ENCODE measurements around the gene TMPRSS6. TPM values are rescaled to one million over a fixed set of nuclear protein-coding genes. Genes with fewer than 3 reads are reported as not detected.
"Not testable (repeated sequence)": the region's sequence is repeated elsewhere in the genome, so short reads cannot be mapped to it uniquely, and the experiment has no call there.

The TMPRSS6 gene
- total RNA-seq, 1 experiment from 2014 or later, result 0.39 TPM

GRCh38 chr22:37071850-37072592, 37.5 kb downstream of the TMPRSS6 start:
- BruUV-seq (replicated peaks); H4K20me1 ChIP-seq (ENCODE audit: insufficient read depth); H2AFZ ChIP-seq (ENCODE audit: low read depth, low read length, poor library complexity, severe bottlenecking); H3K9ac ChIP-seq (ENCODE audit: low read length); H3K79me2 ChIP-seq (ENCODE audit: insufficient read depth, low read length); H3K4me2 ChIP-seq (ENCODE audit: low read length); H3K36me3 ChIP-seq (ENCODE audit: control insufficient read depth in 1 of 2, insufficient read depth in 2 of 2, low read length in 2 of 2); H3K27ac ChIP-seq (ENCODE audit: low read depth, low read length); H3K9me3 ChIP-seq (ENCODE audit: control insufficient read depth in 1 of 2, insufficient read depth in 1 of 2, low read depth in 1 of 2, low read length in 2 of 2); H3K9me2 ChIP-seq (ENCODE audit: insufficient read depth); H3K4me1 ChIP-seq (ENCODE audit: control insufficient read depth in 1 of 2, insufficient read depth in 2 of 2, low read length in 2 of 2); DNase-seq (ENCODE audit: low read depth, low spot score); POLR2A ChIA-PET; intact Hi-C loops (cut with micrococcal nuclease); CTCF ChIA-PET; H3K4me3 ChIP-seq (replicated peaks in 1 of 2; ENCODE audit: low read depth in 1 of 2, low read length in 2 of 2); ATAC-seq; RAD21 ChIA-PET (ENCODE audit: low non-redundant PET in 1 of 2, low total read pairs in 2 of 2, uncharacterized antibody in 2 of 2, unreplicated experiment in 2 of 2): not testable (repeated sequence)
- H3K27me3 ChIP-seq (ENCODE audit: insufficient read depth, low read length), result peaks cover 15% of the 10 kb centered on the region

GRCh38 chr22:37070744-37071143, 38.8 kb downstream of the TMPRSS6 start:
- intact Hi-C loops (cut with micrococcal nuclease), result no loop called here
- BruUV-seq (replicated peaks), result no TSS peak
- Histone ChIP-seq H3K4me2 (ENCODE audit: low read length) (no peak overlapping the region), H3K9me3 (ENCODE audit: control insufficient read depth in 1 of 2, insufficient read depth in 1 of 2, low read depth in 1 of 2, low read length in 2 of 2) (no peaks in the 10 kb centered on the region; a peak in 1 of 4 replicates), H3K9ac (ENCODE audit: low read length) (no peak overlapping the region), H3K4me1 (ENCODE audit: control insufficient read depth in 1 of 2, insufficient read depth in 2 of 2, low read length in 2 of 2) (no peaks in the 10 kb centered on the region), H3K27ac (ENCODE audit: low read depth, low read length) (no peak overlapping the region), H3K4me3 (replicated peaks in 1 of 2; ENCODE audit: low read depth in 1 of 2, low read length in 2 of 2) (no peak overlapping the region), H3K27me3 (ENCODE audit: insufficient read depth, low read length) (0 out of 2 replicates have a peak, but pooled peaks cover 3% of the 10 kb centered on the region), H3K36me3 (ENCODE audit: control insufficient read depth in 1 of 2, insufficient read depth in 2 of 2, low read length in 2 of 2) (no peaks in the 10 kb centered on the region), H3K79me2 (ENCODE audit: insufficient read depth, low read length) (no peaks in the 10 kb centered on the region), H2AFZ (ENCODE audit: low read depth, low read length, poor library complexity, severe bottlenecking) (no peak overlapping the region), H3K9me2 (ENCODE audit: insufficient read depth) (no peaks in the 10 kb centered on the region), H4K20me1 (ENCODE audit: insufficient read depth) (no peaks in the 10 kb centered on the region)
- TF ChIP-seq POLR2AphosphoS5 (IDR thresholded peaks at IDR 0.05; ENCODE audit: low read depth, low read length) (no peak), MAX (IDR thresholded peaks at IDR 0.05) (no peak), ZBTB33 (IDR thresholded peaks at IDR 0.05; ENCODE audit: extremely low read depth, insufficient replicate concordance, low read length) (no peak), EZH2 (IDR thresholded peaks at IDR 0.05) (no peak), JUND (IDR thresholded peaks at IDR 0.05) (no peak), YY1 (IDR thresholded peaks at IDR 0.05; ENCODE audit: extremely low read depth, insufficient replicate concordance, low read depth, low read length) (no peak)
- no peak for ATAC-seq
- RAD21 ChIA-PET (ENCODE audit: low non-redundant PET in 1 of 2, low total read pairs in 2 of 2, uncharacterized antibody in 2 of 2, unreplicated experiment in 2 of 2), result no interaction called here
- CTCF ChIA-PET, result no interaction called here
- POLR2A ChIA-PET, result no interaction called here
- no peak for DNase-seq (ENCODE audit: low read depth, low spot score)

Measured in HCT116 (cell line).